ENCODE data around the gene PTPN21.

The PTPN21 gene

GRCh38 chr14:88547386-88547780 is 7.4 kb downstream of the PTPN21 start:
- DNase-seq (ENCODE audit: low read depth, low spot score): no peak
- TF ChIP-seq, protein P1, sequence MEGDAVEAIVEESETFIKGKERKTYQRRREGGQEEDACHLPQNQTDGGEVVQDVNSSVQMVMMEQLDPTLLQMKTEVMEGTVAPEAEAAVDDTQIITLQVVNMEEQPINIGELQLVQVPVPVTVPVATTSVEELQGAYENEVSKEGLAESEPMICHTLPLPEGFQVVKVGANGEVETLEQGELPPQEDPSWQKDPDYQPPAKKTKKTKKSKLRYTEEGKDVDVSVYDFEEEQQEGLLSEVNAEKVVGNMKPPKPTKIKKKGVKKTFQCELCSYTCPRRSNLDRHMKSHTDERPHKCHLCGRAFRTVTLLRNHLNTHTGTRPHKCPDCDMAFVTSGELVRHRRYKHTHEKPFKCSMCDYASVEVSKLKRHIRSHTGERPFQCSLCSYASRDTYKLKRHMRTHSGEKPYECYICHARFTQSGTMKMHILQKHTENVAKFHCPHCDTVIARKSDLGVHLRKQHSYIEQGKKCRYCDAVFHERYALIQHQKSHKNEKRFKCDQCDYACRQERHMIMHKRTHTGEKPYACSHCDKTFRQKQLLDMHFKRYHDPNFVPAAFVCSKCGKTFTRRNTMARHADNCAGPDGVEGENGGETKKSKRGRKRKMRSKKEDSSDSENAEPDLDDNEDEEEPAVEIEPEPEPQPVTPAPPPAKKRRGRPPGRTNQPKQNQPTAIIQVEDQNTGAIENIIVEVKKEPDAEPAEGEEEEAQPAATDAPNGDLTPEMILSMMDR (IDR thresholded peaks at IDR 0.05; ENCODE audit: low read depth, low read length): no peak
- in situ Hi-C loops (cut with HindIII; ENCODE audit: low sequenced_read_pairs): no loop called here
- no peak overlapping the region for H3K4me3 ChIP-seq (ENCODE audit: low read depth, low read length)

- DNase-seq (ENCODE audit: low read depth, low spot score): no peak
- no peak overlapping the region for H3K4me3 ChIP-seq (ENCODE audit: low read depth, low read length)
- in situ Hi-C loops (cut with HindIII; ENCODE audit: low sequenced_read_pairs): no loop called here
- TF ChIP-seq, protein P1 (IDR thresholded peaks at IDR 0.05; ENCODE audit: low read depth, low read length): no peak
Measured at GRCh38 chr14:88546621-88547385, 8.0 kb downstream of the PTPN21 start.

DNA sequence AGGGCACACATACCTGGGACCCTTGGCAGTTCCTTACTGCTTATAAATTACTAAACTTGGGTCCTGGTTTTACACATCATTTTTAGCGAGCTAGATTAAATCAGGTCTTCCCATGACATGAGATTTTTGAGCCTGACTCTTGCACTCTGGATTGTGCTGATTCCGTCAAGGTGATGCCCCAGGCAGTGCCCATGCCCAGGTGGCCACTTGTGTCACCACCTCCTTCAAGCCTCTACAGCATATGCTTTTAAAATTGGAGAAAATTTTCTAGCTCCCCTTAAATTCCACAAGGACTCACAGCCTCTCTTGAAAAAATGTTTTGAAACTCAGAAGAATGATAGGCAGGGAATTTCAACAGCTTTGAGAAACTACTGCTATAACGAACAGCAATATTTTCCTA is 9.6 kb downstream of the PTPN21 start:
- H3K4me3 ChIP-seq (ENCODE audit: low read depth, low read length): no peak overlapping the region
- in situ Hi-C loops (cut with HindIII; ENCODE audit: low sequenced_read_pairs): no loop called here
- TF ChIP-seq, protein P1 (IDR thresholded peaks at IDR 0.05; ENCODE audit: low read depth, low read length): no peak
- no peak for DNase-seq (ENCODE audit: low read depth, low spot score)

DNA sequence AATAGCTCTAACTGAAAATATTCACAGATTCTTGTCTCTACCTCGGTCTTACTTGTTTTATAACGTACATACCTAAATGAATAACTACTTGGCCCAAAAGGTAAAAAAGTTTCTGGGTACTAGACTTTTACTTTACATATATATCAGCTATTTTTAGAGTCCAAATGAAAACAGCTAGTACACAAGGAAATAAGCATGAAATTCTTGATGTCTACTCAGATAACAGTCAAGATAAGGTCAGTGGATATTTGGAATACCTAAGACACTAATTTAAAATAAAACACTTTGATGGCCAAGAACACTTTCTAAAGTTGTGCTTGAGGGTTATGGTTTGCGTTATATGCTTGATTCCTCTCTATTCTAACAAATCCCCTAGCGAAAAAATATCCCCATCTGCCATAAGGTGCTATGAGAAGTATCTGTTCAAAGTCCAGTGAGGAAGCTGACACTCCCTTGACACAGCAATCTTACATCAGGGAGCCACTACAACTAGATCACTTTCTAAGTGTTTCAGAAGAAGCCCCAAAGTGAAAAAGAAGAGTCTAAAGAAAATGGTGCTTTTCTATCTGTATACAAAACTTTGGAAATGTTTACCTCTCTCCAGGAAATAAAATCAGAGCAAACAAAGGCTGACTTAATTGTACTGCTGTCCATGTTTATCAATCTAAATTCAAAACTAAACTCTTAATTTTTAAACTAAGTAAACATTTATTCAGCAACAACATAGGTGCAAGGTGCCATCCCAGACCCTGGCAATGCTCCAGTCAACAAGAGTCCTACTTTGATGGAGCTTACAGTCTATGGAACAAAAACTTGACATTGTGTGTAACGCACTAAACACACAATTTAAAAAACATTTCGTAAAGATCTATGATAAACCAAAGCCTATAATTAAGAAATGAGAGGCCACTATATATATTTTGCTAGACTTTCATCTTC is 11.7 kb downstream of the PTPN21 start:
- in situ Hi-C loops (cut with HindIII; ENCODE audit: low sequenced_read_pairs): no loop called here
- DNase-seq (ENCODE audit: low read depth, low spot score): no peak
- TF ChIP-seq, protein P1 (IDR thresholded peaks at IDR 0.05; ENCODE audit: low read depth, low read length): no peak
- H3K4me3 ChIP-seq (ENCODE audit: low read depth, low read length): no peak overlapping the region

DNA sequence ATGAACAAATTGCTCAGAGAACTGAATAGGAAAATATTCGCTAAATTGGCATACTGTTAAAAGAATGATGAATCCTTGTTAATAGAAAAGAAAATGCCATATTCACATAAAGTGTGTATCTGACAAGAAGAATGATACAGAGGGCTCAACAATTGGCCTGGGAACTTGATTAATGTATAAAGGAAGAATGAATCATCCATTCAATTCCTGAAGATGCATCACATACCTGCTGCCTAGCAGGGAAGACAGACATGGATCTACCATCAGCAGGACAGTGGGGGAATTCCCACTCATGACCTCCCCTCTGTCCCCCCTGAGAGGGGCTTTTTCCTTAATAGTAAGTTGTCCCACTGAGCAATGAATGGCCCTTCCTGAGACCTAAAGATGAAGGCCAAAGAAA is 13.5 kb downstream of the PTPN21 start:
- no peak for DNase-seq (ENCODE audit: low read depth, low spot score)
- in situ Hi-C loops (cut with HindIII; ENCODE audit: low sequenced_read_pairs): no loop called here
- H3K4me3 ChIP-seq (ENCODE audit: low read depth, low read length): no peak overlapping the region
- TF ChIP-seq, protein P1 (IDR thresholded peaks at IDR 0.05; ENCODE audit: low read depth, low read length): no peak

DNA sequence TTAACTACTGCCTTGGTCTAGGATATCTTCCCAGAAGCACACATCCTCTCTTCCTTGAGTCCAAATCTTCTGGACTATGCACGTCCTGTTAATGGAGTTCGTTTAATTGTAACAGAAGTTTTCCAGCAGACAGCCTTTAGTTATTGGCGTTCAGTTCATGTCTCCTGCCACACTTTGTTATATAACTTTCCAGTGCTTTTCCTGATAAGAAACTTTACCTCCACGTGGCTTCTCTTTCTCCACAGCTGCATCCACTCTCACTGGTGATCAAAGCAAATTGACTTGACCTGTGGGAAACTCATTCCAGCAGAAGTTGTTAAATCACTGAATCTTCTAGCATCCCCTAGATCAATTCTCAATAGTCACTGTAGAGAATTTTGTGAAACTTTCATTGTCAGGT is 19.0 kb downstream of the PTPN21 start:
- in situ Hi-C loops (cut with HindIII; ENCODE audit: low sequenced_read_pairs): no loop called here
- TF ChIP-seq, protein P1 (IDR thresholded peaks at IDR 0.05; ENCODE audit: low read depth, low read length): no peak
- no peak overlapping the region for H3K4me3 ChIP-seq (ENCODE audit: low read depth, low read length)
- DNase-seq (ENCODE audit: low read depth, low spot score): no peak

Data from astrocyte of the spinal cord (primary cell).